Measurements from ENCODE around the gene CALML3.

Gene CALML3

GRCh38 chr10:5573968-5574641 lies 49.3 kb downstream of the CALML3 start:
- no peak for DNase-seq

DNA sequence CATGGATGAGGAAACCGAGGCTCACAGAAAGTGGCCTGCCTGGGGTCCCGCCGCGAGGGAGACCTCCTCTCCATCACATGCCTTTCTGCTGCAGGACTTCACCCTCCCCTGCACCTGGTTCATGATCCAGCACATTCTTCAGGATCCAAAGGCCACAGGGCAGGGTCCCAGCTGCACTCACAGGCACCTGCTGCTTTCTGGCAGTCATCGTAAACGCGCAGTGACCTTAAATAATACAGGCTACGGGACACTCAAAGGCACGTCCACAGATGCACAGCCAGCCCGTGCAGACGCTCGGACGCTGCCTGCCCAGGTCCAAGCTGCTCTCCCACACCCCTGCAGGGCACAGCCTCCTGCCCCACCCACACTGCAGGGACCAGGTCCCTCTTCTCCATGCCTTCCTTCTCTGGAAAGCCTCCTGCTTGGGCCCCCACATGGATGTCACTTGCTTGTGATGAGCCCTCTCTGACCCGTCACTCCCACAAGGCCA lies 49.9 kb downstream of the CALML3 start:
- DNase-seq: no peak

DNA sequence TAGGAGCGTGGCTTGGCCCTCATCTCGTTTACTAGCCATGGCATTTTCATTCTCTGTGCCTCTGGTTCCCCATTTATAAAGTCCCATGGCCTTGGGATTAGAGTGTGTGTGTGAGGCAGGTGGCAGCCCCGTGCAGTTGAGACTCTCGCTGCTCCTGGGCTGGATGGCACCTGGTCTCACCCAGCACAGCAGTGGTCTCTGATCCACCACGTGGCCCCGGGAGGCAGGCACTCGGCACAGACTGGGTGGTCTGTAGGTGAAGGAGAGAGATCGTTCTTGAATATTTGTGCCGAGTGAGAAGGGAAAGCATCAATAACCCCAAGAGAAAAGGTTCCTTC lies 50.4 kb downstream of the CALML3 start:
- no peak for DNase-seq

GRCh38 chr10:5575482-5576153 lies 50.9 kb downstream of the CALML3 start:
- no peak for DNase-seq

- no peak for DNase-seq
Observed at GRCh38 chr10:5576154-5576748, 51.5 kb downstream of the CALML3 start.
